Endothelial cell of umbilical vein (primary cell): ENCODE results near the gene STN1. TPM values are rescaled to one million over a fixed set of nuclear protein-coding genes. Genes with fewer than 3 reads are reported as not detected.

Experiments used
- BruUV-seq: library from RNA; stranded (reverse); fragments of 400-500 nt; replicated peaks from 2 replicates; lab custom pipeline; 2021; lab: Mats Ljungman, UMichigan
- CTCF ChIA-PET: fragments of 300-600, 350-600 bp; sonication (Branson Sonifier 250); formaldehyde crosslinking; loops from one replicate; lab custom pipeline; 2021; ENCODE audit warnings: antibody characterized with exemption, inconsistent platforms; lab: Charles Lee
- POLR2A ChIA-PET: fragments of 300-600, 350-600 bp; sonication (Branson Sonifier 250); formaldehyde crosslinking; loops from one replicate; lab custom pipeline; 2021; ENCODE audit warnings: antibody characterized with exemption, inconsistent platforms; lab: Charles Lee
- DNase-seq: peaks from one replicate; pipeline ENCODE4 v3.0.0-alpha.2; 2011; ENCODE audit warnings: low read depth, low spot score
- FAIRE-seq: peaks from 2 replicates; lab custom pipeline; 2011; peaks lifted over from hg19 to GRCh38; lab: Jason Lieb, UNC
- H2AFZ ChIP-seq: 2 replicates; pipeline ENCODE4 v1.6.0; 2012; ENCODE audit warnings: low read depth, low read length, control low read depth, inconsistent platforms
- H3K27ac ChIP-seq: 2 replicates; pipeline ENCODE4 v1.5.1; 2011; ENCODE audit warnings: low read depth, mild to moderate bottlenecking, control low read depth, low read length, moderate library complexity; ENCODE audit not compliant: insufficient read depth
- H3K27me3 ChIP-seq, 2 experiments: 2 replicates each; pipeline versions ENCODE4 v1.6.0 to v1.6.1; 2011; ENCODE audit warnings: low read length in 2 of 2, mixed read lengths in 1 of 2; ENCODE audit not compliant: control insufficient read depth in 2 of 2, insufficient read depth in 2 of 2
- H3K36me3 ChIP-seq, 2 experiments: 2 replicates in 1 of 2; 3 replicates in 1 of 2; pipeline ENCODE4 v1.5.1; 2011; ENCODE audit warnings: low read length in 2 of 2, mild to moderate bottlenecking in 1 of 2, moderate library complexity in 1 of 2; ENCODE audit not compliant: control insufficient read depth in 2 of 2, insufficient read depth in 2 of 2; ENCODE audit errors: extremely low read depth in 1 of 2
- H3K4me1 ChIP-seq: 3 replicates; pipeline ENCODE4 v1.5.1; 2011; ENCODE audit warnings: mild to moderate bottlenecking, low read length; ENCODE audit not compliant: control insufficient read depth, insufficient read depth; ENCODE audit errors: extremely low read depth
- H3K4me2 ChIP-seq: 2 replicates; pipeline ENCODE4 v1.6.1; 2011; ENCODE audit warnings: low read length, control low read depth, mixed read lengths; ENCODE audit not compliant: insufficient read depth
- H3K4me3 ChIP-seq, 3 experiments: fragments of 200-600 bp in 1 of 3; sonication (generic), shearing (Covaris generic) in 1 of 3; replicated peaks in 1 of 3; 2 replicates each; pipeline ENCODE4 v1.5.1; 2011 to 2016; ENCODE audit warnings: control low read depth in 3 of 3, low read length in 3 of 3, mild to moderate bottlenecking in 2 of 3, inconsistent platforms in 1 of 3, low read depth in 1 of 3, moderate library complexity in 1 of 3; ENCODE audit not compliant: insufficient read depth in 1 of 3
- H3K79me2 ChIP-seq: 2 replicates; pipeline ENCODE4 v1.6.0; 2012; ENCODE audit warnings: low read length, inconsistent platforms; ENCODE audit not compliant: control insufficient read depth, insufficient read depth
- H3K9ac ChIP-seq: replicated peaks from 2 replicates; pipeline ENCODE3; 2011; ENCODE audit warnings: low read length, control low read depth; ENCODE audit not compliant: insufficient read depth; ENCODE audit errors: extremely low read depth
- H3K9me1 ChIP-seq: replicated peaks from 3 replicates; pipeline ENCODE4 v1.6.0; 2011; ENCODE audit warnings: mild to moderate bottlenecking, low read length; ENCODE audit not compliant: control insufficient read depth, insufficient read depth; ENCODE audit errors: extremely low read depth
- H3K9me3 ChIP-seq: replicated peaks from 2 replicates; pipeline ENCODE4 v1.5.1; 2012; ENCODE audit warnings: low read length, inconsistent platforms; ENCODE audit not compliant: control insufficient read depth, insufficient read depth
- H4K20me1 ChIP-seq: replicated peaks from 2 replicates; pipeline ENCODE3; 2011; ENCODE audit warnings: mild to moderate bottlenecking, low read length; ENCODE audit not compliant: control insufficient read depth, insufficient read depth; ENCODE audit errors: extremely low read depth
- CTCF ChIP-seq, 2 donors: IDR thresholded peaks; 1 replicate in 1 of 2; 2 replicates in 1 of 2; pipeline ENCODE4 v1.5.1; 2011; ENCODE audit warnings: low read length in 2 of 2, mild to moderate bottlenecking in 2 of 2, moderate library complexity in 2 of 2, control low read depth in 1 of 2, inconsistent platforms in 1 of 2, low read depth in 1 of 2; ENCODE audit not compliant: insufficient read depth in 1 of 2; ENCODE audit errors: extremely low read depth in 1 of 2
- EZH2 ChIP-seq: IDR thresholded peaks from 2 replicates; pipeline ENCODE4 v1.6.1; 2012; ENCODE audit warnings: borderline replicate concordance, low read depth, mild to moderate bottlenecking, moderate library complexity, low read length, inconsistent platforms; ENCODE audit not compliant: severe bottlenecking
- FOS ChIP-seq: IDR thresholded peaks from 2 replicates; pipeline ENCODE4 v1.6.1; 2011; ENCODE audit warnings: mild to moderate bottlenecking, low read length, moderate library complexity, borderline replicate concordance; ENCODE audit not compliant: insufficient read depth
- GATA2 ChIP-seq: IDR thresholded peaks from 2 replicates; pipeline ENCODE4 v1.7.0; 2011; ENCODE audit warnings: low read depth, mild to moderate bottlenecking, moderate library complexity, mixed read lengths, low read length; ENCODE audit not compliant: insufficient read length, insufficient read depth
- JUN ChIP-seq: IDR thresholded peaks from 2 replicates; pipeline ENCODE4 v1.6.1; 2011; ENCODE audit warnings: borderline replicate concordance, low read depth; ENCODE audit not compliant: insufficient read length, insufficient read depth
- MAX ChIP-seq: IDR thresholded peaks from 2 replicates; pipeline ENCODE4 v1.6.1; 2011; ENCODE audit not compliant: insufficient read depth, insufficient read length
- MYC ChIP-seq: IDR thresholded peaks from one replicate; pipeline ENCODE4 v1.6.1; 2011; ENCODE audit warnings: mild to moderate bottlenecking, low read depth, low read length
- POLR2A ChIP-seq: IDR thresholded peaks from 2 replicates; pipeline ENCODE4 v1.6.1; 2012; ENCODE audit warnings: low read depth, mild to moderate bottlenecking, control low read depth, low read length
- POLR2AphosphoS5 ChIP-seq: IDR thresholded peaks from 2 replicates; pipeline ENCODE4 v1.6.1; 2012; ENCODE audit warnings: low read depth, mild to moderate bottlenecking, control low read depth, low read length, moderate library complexity; ENCODE audit not compliant: insufficient read depth
- dilution Hi-C: fragments of 300-500 bp; cut with MboI; formaldehyde crosslinking; loops from one replicate; pipeline ENCODE4 v1.15.0; 2019; ENCODE audit warnings: low sequenced_read_pairs; ENCODE audit not compliant: extremely low pct_ligation_motif_present
- intact Hi-C: fragments of 100-400 bp; cut with micrococcal nuclease; formaldehyde crosslinking; loops from one replicate; pipeline ENCODE4 v1.10.0; 2022
- polyA plus RNA-seq, 4 experiments: library from polyadenylated mRNA; depleted of rRNA in 3 of 4; stranded (reverse) in 3 of 4; unstranded in 1 of 4; fragments of >200 nt; gene quantifications; 2 replicates each; pipeline versions ENCODE4 v1.2.1 to v1.2.3, GENCODE V29; 2011 to 2012; ENCODE audit warnings: missing spikeins in 1 of 4
- total RNA-seq: library from RNA; stranded (reverse); gene quantifications from 2 replicates; pipeline ENCODE4 v1.2.3, GENCODE V29; 2021

The STN1 gene
- total and polyA plus RNA-seq, 2 donors (not counting 3 experiments of a cell fraction or from before 2014, with no cell fraction given) = 10.8 to 15.3 TPM

DNA sequence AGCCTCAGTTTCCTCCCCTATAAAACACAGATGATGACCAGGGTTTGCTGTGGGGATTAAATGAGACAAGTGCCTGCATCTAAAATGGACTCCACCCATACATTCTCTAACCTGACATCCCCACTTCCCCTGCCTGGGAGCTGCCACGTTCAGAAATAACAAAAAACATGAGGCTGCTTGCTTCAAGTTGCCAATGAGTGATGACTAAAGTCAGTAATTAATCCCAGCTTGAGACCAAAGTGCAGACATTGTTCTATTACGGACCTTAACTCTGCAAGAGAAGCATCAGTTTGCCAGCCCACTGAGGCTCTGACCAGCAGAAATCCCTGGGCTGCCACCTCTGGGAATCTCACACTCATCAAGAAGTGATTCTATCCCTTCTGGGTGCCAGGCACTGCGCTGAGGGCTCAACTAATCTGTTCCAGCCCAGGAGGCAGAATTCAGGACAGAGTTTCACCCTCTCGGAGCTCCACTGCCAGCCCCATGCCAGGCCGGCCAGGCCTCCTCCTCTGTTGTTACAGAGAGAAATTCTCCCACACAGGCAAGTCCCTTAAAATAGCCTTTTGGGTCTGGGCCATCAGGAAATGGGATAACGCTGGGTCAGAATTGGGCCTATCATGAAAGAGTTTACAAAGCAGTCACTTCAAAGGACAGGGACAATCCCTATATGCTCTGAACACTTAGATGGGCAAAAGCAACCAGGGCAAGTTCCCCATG lies 74.0 kb downstream of the STN1 start:
- Histone ChIP-seq H3K27me3 (no peaks in the 10 kb centered on the region), H3K9ac (no peak overlapping the region), H2AFZ (no peak overlapping the region), H3K4me1 (peaks cover 10% of the 10 kb centered on the region), H3K4me3 (no peak overlapping the region), H3K27ac (no peak overlapping the region), H3K79me2 (peaks cover 2% of the 10 kb centered on the region), H3K36me3 (no peaks in the 10 kb centered on the region), H3K9me3 (no peaks in the 10 kb centered on the region), H4K20me1 (no peaks in the 10 kb centered on the region), H3K4me2 (no peak overlapping the region), H3K9me1 (no peaks in the 10 kb centered on the region)
- no peak for TF ChIP-seq MAX
- TF ChIP-seq JUN = no peak
- TF ChIP-seq CTCF (IDR thresholded peaks at IDR 0.05; ENCODE audit: extremely low read depth in 1 of 2, insufficient read depth in 1 of 2, low read depth in 1 of 2, low read length in 2 of 2) = no peak
- no peak for TF ChIP-seq MYC
- TF ChIP-seq POLR2A = no peak
- TF ChIP-seq GATA2 = no peak
- no peak for TF ChIP-seq POLR2AphosphoS5
- TF ChIP-seq FOS = no peak
- no peak for TF ChIP-seq EZH2
- DNase-seq = no peak
- BruUV-seq = no TSS peak
- FAIRE-seq = no peak
- POLR2A ChIA-PET = no interaction called here
- dilution Hi-C loops = no loop called here
- intact Hi-C loops = no loop called here
- CTCF ChIA-PET = interaction anchor here (0.6 to 1.8 kb wide), 3 partner anchors 10 to 132 kb away, joined by 3 to 8 read pairs (median 4); no protein-coding TSS in a partner anchor
